WTC11 (cell line): Measurements from ENCODE around the gene C1QTNF8. TPM values are rescaled to one million over a fixed set of nuclear protein-coding genes. Genes with fewer than 3 reads are reported as not detected.

Experiments
- ATAC-seq: fragments of 200-7000 bp; cut with Tn5 transposase; 2 replicates; pipeline ENCODE4 v1.10.0; 2021; ENCODE audit warnings: mild to moderate bottlenecking, moderate library complexity
- CTCF ChIA-PET: fragments of 300-600 bp; sonication (Branson Sonifier 250); formaldehyde crosslinking; loops from one replicate; lab custom pipeline; 2021; ENCODE audit warnings: antibody characterized with exemption; lab: Charles Lee
- POLR2A ChIA-PET: fragments of 350-600 bp; sonication (Branson Sonifier 250); formaldehyde crosslinking; loops from one replicate; lab custom pipeline; 2021; ENCODE audit warnings: antibody characterized with exemption; lab: Charles Lee
- DNase-seq: peaks from one replicate; pipeline ENCODE4 v3.0.0; 2021; ENCODE audit warnings: low spot score
- H3K27ac Mint-ChIP-seq: 2 replicates; pipeline ENCODE4 v1.8.0; 2021; ENCODE audit warnings: mixed read lengths
- H3K27me3 Mint-ChIP-seq: 2 replicates; pipeline ENCODE4 v1.8.0; 2021; ENCODE audit warnings: low read depth, mild to moderate bottlenecking, moderate library complexity, mixed read lengths
- H3K36me3 Mint-ChIP-seq: 2 replicates; pipeline ENCODE4 v1.8.0; 2021; ENCODE audit warnings: mixed read lengths
- H3K4me1 Mint-ChIP-seq: 2 replicates; pipeline ENCODE4 v1.8.0; 2022; ENCODE audit warnings: mixed read lengths
- H3K4me3 Mint-ChIP-seq: 2 replicates; pipeline ENCODE4 v1.8.0; 2021; ENCODE audit warnings: mild to moderate bottlenecking, moderate library complexity, mixed read lengths
- H3K9me3 Mint-ChIP-seq: 2 replicates; pipeline ENCODE4 v1.8.0; 2021; ENCODE audit warnings: mixed read lengths
- FOXJ3 ChIP-seq: sonication (generic); formaldehyde crosslinking; IDR thresholded peaks from 2 replicates; pipeline ENCODE4 v1.9.0; 2021; ENCODE audit warnings: missing genetic modification reagents, mild to moderate bottlenecking, borderline replicate concordance
- GABPB1 ChIP-seq: sonication (generic); formaldehyde crosslinking; IDR thresholded peaks from 2 replicates; pipeline ENCODE4 v1.8.1; 2023; ENCODE audit warnings: mild to moderate bottlenecking, missing genetic modification reagents
- HMGA2 ChIP-seq: fragments of 250-450 bp; sonication (Bioruptor Pico); IDR thresholded peaks from 2 replicates; pipeline ENCODE4 v1.4.0; 2021; ENCODE audit warnings: mild to moderate bottlenecking, moderate library complexity
- KAT7 ChIP-seq: sonication (generic); formaldehyde crosslinking; IDR thresholded peaks from 2 replicates; pipeline ENCODE4 v1.8.1; 2023; ENCODE audit warnings: missing genetic modification reagents, mild to moderate bottlenecking, borderline replicate concordance
- MYBL2 ChIP-seq: sonication (generic); formaldehyde crosslinking; IDR thresholded peaks from 2 replicates; pipeline ENCODE4 v1.8.1; 2023; ENCODE audit warnings: mild to moderate bottlenecking, moderate library complexity, missing genetic modification reagents
- NFATC4 ChIP-seq: fragments of 250-450 bp; sonication (Bioruptor Pico); IDR thresholded peaks from 2 replicates; pipeline ENCODE4 v1.9.0; 2021; ENCODE audit warnings: mild to moderate bottlenecking
- NFE2L1 ChIP-seq: sonication (generic); formaldehyde crosslinking; IDR thresholded peaks from 2 replicates; pipeline ENCODE4 v1.8.1; 2023; ENCODE audit warnings: missing genetic modification reagents
- NR1H2 ChIP-seq: sonication (generic); formaldehyde crosslinking; IDR thresholded peaks from 2 replicates; pipeline ENCODE4 v1.9.0; 2021; ENCODE audit warnings: mild to moderate bottlenecking, moderate library complexity, missing genetic modification reagents
- NR2C2 ChIP-seq: sonication (generic); formaldehyde crosslinking; IDR thresholded peaks from 2 replicates; pipeline ENCODE4 v1.8.0; 2022; ENCODE audit warnings: mild to moderate bottlenecking, missing genetic modification reagents
- RELA ChIP-seq: sonication (generic); formaldehyde crosslinking; IDR thresholded peaks from 2 replicates; pipeline ENCODE4 v1.8.1; 2022; ENCODE audit warnings: missing genetic modification reagents, mild to moderate bottlenecking, borderline replicate concordance
- USF2 ChIP-seq: sonication (generic); formaldehyde crosslinking; IDR thresholded peaks from 2 replicates; pipeline ENCODE4 v1.8.1; 2023; ENCODE audit warnings: mild to moderate bottlenecking, missing genetic modification reagents, moderate library complexity
- ZBTB43 ChIP-seq: sonication (generic); formaldehyde crosslinking; IDR thresholded peaks from 2 replicates; pipeline ENCODE4 v1.8.1; 2023; ENCODE audit warnings: mild to moderate bottlenecking, missing genetic modification reagents
- ZNF138 ChIP-seq: sonication (generic); formaldehyde crosslinking; conservative IDR thresholded peaks from 2 replicates; pipeline ENCODE4 v1.8.1; 2022; ENCODE audit warnings: mild to moderate bottlenecking, moderate library complexity, missing genetic modification reagents
- ZNF232 ChIP-seq: sonication (generic); formaldehyde crosslinking; IDR thresholded peaks from 2 replicates; pipeline ENCODE4 v1.8.0; 2022; ENCODE audit warnings: mild to moderate bottlenecking, missing genetic modification reagents
- ZNF416 ChIP-seq: fragments of 250-450 bp; sonication (Bioruptor Pico); IDR thresholded peaks from 2 replicates; pipeline ENCODE4 v1.9.0; 2021; ENCODE audit warnings: mild to moderate bottlenecking, inconsistent platforms
- total RNA-seq: library from RNA; stranded (reverse); gene quantifications from 3 replicates; pipeline ENCODE4 v1.2.3, GENCODE V29; 2021
- TF ChIP-seq, protein P1 (sequence below): sonication (generic); formaldehyde crosslinking; IDR thresholded peaks from 2 replicates; pipeline ENCODE4 v1.8.1; 2022; ENCODE audit warnings: mild to moderate bottlenecking, missing genetic modification reagents, moderate library complexity, borderline replicate concordance
- TF ChIP-seq, protein P2 (sequence below): fragments of 250-450 bp; sonication (Bioruptor Pico); conservative IDR thresholded peaks from 2 replicates; pipeline ENCODE4 v1.9.0; 2021; ENCODE audit warnings: mild to moderate bottlenecking

Gene C1QTNF8
- total RNA-seq, 1 experiment from 2014 or later: 0.13 TPM

- H3K4me1 Mint-ChIP-seq: no peaks in the 10 kb centered on the region
- H3K9me3 Mint-ChIP-seq: peaks cover 13% of the 10 kb centered on the region
- no peak for DNase-seq
- ATAC-seq: no peak
- H3K4me3 Mint-ChIP-seq: no peak overlapping the region
- no peak overlapping the region for H3K27ac Mint-ChIP-seq
- ChIA-PET CTCF (interaction anchor here (1.4 to 1.5 kb wide), 2 partner anchors 20 to 26 kb away, joined by 3 to 4 read pairs; no protein-coding TSS in a partner anchor), POLR2A (no interaction called here)
- peaks cover 10% of the 10 kb centered on the region for H3K36me3 Mint-ChIP-seq
- no peak for TF ChIP-seq HMGA2 (CRISPR knock-in tag)
- TF ChIP-seq ZBTB43 (CRISPR knock-in tag): no peak
- TF ChIP-seq ZNF232 (CRISPR knock-in tag): no peak
- TF ChIP-seq ZNF138: no peak
- TF ChIP-seq NFATC4 (CRISPR knock-in tag): no peak
- TF ChIP-seq FOXJ3 (CRISPR knock-in tag): no peak
- TF ChIP-seq, protein P1, sequence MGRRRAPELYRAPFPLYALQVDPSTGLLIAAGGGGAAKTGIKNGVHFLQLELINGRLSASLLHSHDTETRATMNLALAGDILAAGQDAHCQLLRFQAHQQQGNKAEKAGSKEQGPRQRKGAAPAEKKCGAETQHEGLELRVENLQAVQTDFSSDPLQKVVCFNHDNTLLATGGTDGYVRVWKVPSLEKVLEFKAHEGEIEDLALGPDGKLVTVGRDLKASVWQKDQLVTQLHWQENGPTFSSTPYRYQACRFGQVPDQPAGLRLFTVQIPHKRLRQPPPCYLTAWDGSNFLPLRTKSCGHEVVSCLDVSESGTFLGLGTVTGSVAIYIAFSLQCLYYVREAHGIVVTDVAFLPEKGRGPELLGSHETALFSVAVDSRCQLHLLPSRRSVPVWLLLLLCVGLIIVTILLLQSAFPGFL (CRISPR knock-in tag): no peak
- no peak for TF ChIP-seq NR1H2 (CRISPR knock-in tag)
- TF ChIP-seq MYBL2 (CRISPR knock-in tag): no peak
- TF ChIP-seq NR2C2 (CRISPR knock-in tag): no peak
- TF ChIP-seq NFE2L1: no peak
- TF ChIP-seq ZNF416 (CRISPR knock-in tag): no peak
- TF ChIP-seq, protein P2, sequence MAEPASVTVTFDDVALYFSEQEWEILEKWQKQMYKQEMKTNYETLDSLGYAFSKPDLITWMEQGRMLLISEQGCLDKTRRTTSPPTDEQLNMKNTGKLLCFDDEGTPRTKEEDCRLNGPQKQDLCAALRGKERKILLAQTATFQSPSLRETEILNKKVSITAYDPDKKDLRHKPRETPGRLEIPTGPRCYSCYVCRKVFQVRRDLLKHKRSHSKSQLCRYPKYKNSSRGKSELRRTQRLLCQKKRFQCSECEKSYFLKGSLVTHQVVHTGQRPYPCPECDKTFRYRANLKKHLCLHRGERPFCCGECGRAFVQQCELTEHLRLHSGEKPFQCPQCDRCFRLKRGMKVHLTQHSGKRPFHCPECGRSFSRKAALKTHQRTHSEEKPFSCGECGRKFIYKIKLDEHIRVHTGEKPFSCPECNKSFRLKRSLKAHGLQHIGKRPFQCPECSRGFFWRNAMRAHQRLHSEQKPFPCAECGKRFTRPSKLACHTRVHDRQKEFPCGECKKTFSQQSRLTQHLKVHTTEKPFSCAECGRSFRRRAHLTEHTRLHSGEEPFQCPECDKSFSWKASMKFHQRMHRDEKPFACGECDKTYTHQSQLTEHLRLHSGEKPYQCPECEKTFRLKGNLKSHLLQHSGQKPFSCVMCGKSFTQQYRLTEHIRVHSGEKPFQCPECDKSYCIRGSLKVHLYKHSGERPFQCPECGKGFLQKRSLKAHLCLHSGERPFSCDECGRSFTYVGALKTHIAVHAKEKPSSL (CRISPR knock-in tag): no peak
- TF ChIP-seq, all 79 proteins: peak for 0
- H3K27me3 Mint-ChIP-seq: 0 out of 2 replicates have a peak, but pooled peaks cover 8% of the 10 kb centered on the region
Observed at GRCh38 chr16:1082952-1083675, 12.9 kb downstream of the C1QTNF8 start.

GRCh38 chr16:1082266-1082951 is 13.6 kb downstream of the C1QTNF8 start:
- Mint-ChIP-seq H3K27ac (peak overlapping the region; percentile 38), H3K4me3 (no peak overlapping the region), H3K9me3 (peaks cover 13% of the 10 kb centered on the region), H3K27me3 (0 out of 2 replicates have a peak, but pooled peaks cover 8% of the 10 kb centered on the region), H3K4me1 (no peaks in the 10 kb centered on the region), H3K36me3 (peaks cover 10% of the 10 kb centered on the region)
- ChIA-PET CTCF (interaction anchor here (1.4 to 1.5 kb wide), 2 partner anchors 21 to 25 kb away, joined by 3 to 4 read pairs; no protein-coding TSS in a partner anchor), POLR2A (no interaction called here)
- ATAC-seq (no peak), DNase-seq (no peak)
- TF ChIP-seq USF2 (CRISPR knock-in tag) (no peak), KAT7 (CRISPR knock-in tag) (no peak), RELA (CRISPR knock-in tag) (no peak), MYBL2 (CRISPR knock-in tag) (no peak), GABPB1 (peak; percentile 34; the same call in 1 of the 2 replicates)
